Smooth muscle cell (in vitro differentiated cells): Measurements from ENCODE around the gene PTTG1IP. TPM values are rescaled to one million over a fixed set of nuclear protein-coding genes. Genes with fewer than 3 reads are reported as not detected.

Experiments used
- DNase-seq: peaks from one replicate; lab custom pipeline; 2025; ENCODE audit not compliant: unreplicated experiment; lab: John Stamatoyannopoulos, UW
- H2AFZ ChIP-seq: fragments of 200-600 bp; sonication (generic); 2 replicates; pipeline ENCODE4 v1.6.0; 2016; ENCODE audit warnings: antibody characterized with exemption, low read depth, mild to moderate bottlenecking
- H3F3A ChIP-seq: fragments of 200-600 bp; sonication (generic); 2 replicates; pipeline ENCODE4 v1.6.0; 2017; ENCODE audit warnings: antibody characterized with exemption, low read depth
- H3K27ac ChIP-seq: fragments of 200-600 bp; sonication (generic); 2 replicates; pipeline ENCODE4 v1.5.1; 2016; ENCODE audit warnings: low read depth, mild to moderate bottlenecking
- H3K27me3 ChIP-seq: fragments of 200-600 bp; sonication (generic); 2 replicates; pipeline ENCODE4 v1.6.1; 2016; ENCODE audit warnings: low read depth, mild to moderate bottlenecking
- H3K36me3 ChIP-seq: fragments of 200-600 bp; sonication (generic); 2 replicates; pipeline ENCODE4 v1.5.1; 2016; ENCODE audit warnings: low read depth
- H3K4me1 ChIP-seq: fragments of 200-600 bp; sonication (generic); 2 replicates; pipeline ENCODE4 v1.5.1; 2016; ENCODE audit warnings: low read depth
- H3K4me2 ChIP-seq: fragments of 200-600 bp; sonication (generic); 2 replicates; pipeline ENCODE4 v1.6.0; 2016; ENCODE audit warnings: mild to moderate bottlenecking
- H3K4me3 ChIP-seq: fragments of 200-600 bp; sonication (generic); 2 replicates; pipeline ENCODE4 v1.5.1; 2016; ENCODE audit warnings: mild to moderate bottlenecking
- H3K79me2 ChIP-seq: fragments of 200-600 bp; sonication (generic); 2 replicates; pipeline ENCODE4 v1.6.0; 2016; ENCODE audit warnings: low read depth, mild to moderate bottlenecking
- H3K9ac ChIP-seq: fragments of 200-600 bp; sonication (generic); 2 replicates; pipeline ENCODE4 v1.6.0; 2016; ENCODE audit warnings: low read depth
- H3K9me3 ChIP-seq: fragments of 200-600 bp; sonication (generic); replicated peaks from 2 replicates; pipeline ENCODE4 v1.5.1; 2016; ENCODE audit warnings: low read depth
- H4K20me1 ChIP-seq: fragments of 200-600 bp; sonication (generic); 2 replicates; pipeline ENCODE4 v1.6.0; 2016; ENCODE audit warnings: low read depth
- CTCF ChIP-seq: fragments of 200-600 bp; sonication (generic); IDR thresholded peaks from 2 replicates; pipeline ENCODE4 v1.5.1; 2017; ENCODE audit warnings: borderline replicate concordance, mild to moderate bottlenecking, antibody characterized with exemption; ENCODE audit not compliant: insufficient read depth, poor library complexity, severe bottlenecking
- WGBS: methylation state at CpG from one replicate; pipeline ENCODE4 v1.1.7; 2016; ENCODE audit warnings: low lambda C conversion rate; 5-methylcytosine and 5-hydroxymethylcytosine counted together
- polyA plus RNA-seq: library from polyadenylated mRNA; unstranded; fragments of >200 nt; fragmentation: Nextera tagmentation; extraction: Ambion mirVana; gene quantifications from 2 replicates; pipeline ENCODE4 v1.2.1, GENCODE V29; 2016
- total RNA-seq: library from RNA; depleted of rRNA; stranded (reverse); fragments of >200 nt; gene quantifications from 2 replicates; pipeline ENCODE4 v1.2.3, GENCODE V29; 2014

PTTG1IP gene
- total and polyA plus RNA-seq, 2 experiments from 2014 or later: 331 to 340 TPM

GRCh38 chr21:44886113-44887075 lies 12.9 kb upstream of the PTTG1IP start:
- Histone ChIP-seq H3K9ac (no peak overlapping the region), H3K27me3 (no peaks in the 10 kb centered on the region), H3F3A (no peaks in the 10 kb centered on the region), H3K4me1 (no peaks in the 10 kb centered on the region), H3K36me3 (no peaks in the 10 kb centered on the region), H4K20me1 (no peaks in the 10 kb centered on the region), H3K79me2 (no peaks in the 10 kb centered on the region), H3K4me2 (no peak overlapping the region), H3K27ac (no peak overlapping the region), H3K9me3 (no peaks in the 10 kb centered on the region), H3K4me3 (no peak overlapping the region), H2AFZ (no peak overlapping the region)
- 92% methylated on average over 44 of the region's 44 CpGs for WGBS
- DNase-seq: no peak
- no peak for TF ChIP-seq CTCF

- Histone ChIP-seq H3K9ac (no peak overlapping the region), H3K36me3 (no peaks in the 10 kb centered on the region), H3K4me1 (no peaks in the 10 kb centered on the region), H3F3A (peaks cover 6% of the 10 kb centered on the region), H2AFZ (no peak overlapping the region), H3K27me3 (no peaks in the 10 kb centered on the region), H4K20me1 (no peaks in the 10 kb centered on the region), H3K27ac (no peak overlapping the region), H3K79me2 (no peaks in the 10 kb centered on the region), H3K4me2 (no peak overlapping the region), H3K4me3 (no peak overlapping the region), H3K9me3 (no peaks in the 10 kb centered on the region)
- 84% methylated on average over 10 of the region's 11 CpGs for WGBS
- no peak for TF ChIP-seq CTCF
- no peak for DNase-seq
Observed at GRCh38 chr21:44885615-44886014, 12.1 kb upstream of the PTTG1IP start.

- Histone ChIP-seq H3K36me3 (no peaks in the 10 kb centered on the region), H3K9me3 (no peaks in the 10 kb centered on the region), H3K4me3 (no peak overlapping the region), H3K4me1 (no peaks in the 10 kb centered on the region), H3K27ac (no peak overlapping the region), H3F3A (peaks cover 9% of the 10 kb centered on the region), H3K9ac (no peak overlapping the region), H4K20me1 (no peaks in the 10 kb centered on the region), H3K4me2 (no peak overlapping the region), H3K79me2 (no peaks in the 10 kb centered on the region), H3K27me3 (no peaks in the 10 kb centered on the region), H2AFZ (no peak overlapping the region)
- TF ChIP-seq CTCF: no peak
- DNase-seq: no peak
- WGBS: 81% methylated on average over 7 of the region's 7 CpGs
Observed at GRCh38 chr21:44884097-44884496, 10.6 kb upstream of the PTTG1IP start.

GRCh38 chr21:44883250-44883649 lies 9.8 kb upstream of the PTTG1IP start:
- Histone ChIP-seq H3K4me2 (no peak overlapping the region), H3K9me3 (no peaks in the 10 kb centered on the region), H3K9ac (no peak overlapping the region), H2AFZ (no peak overlapping the region), H3K4me1 (no peaks in the 10 kb centered on the region), H3K4me3 (no peak overlapping the region), H3F3A (peaks cover 9% of the 10 kb centered on the region), H3K27me3 (no peaks in the 10 kb centered on the region), H3K27ac (no peak overlapping the region), H3K79me2 (no peaks in the 10 kb centered on the region), H4K20me1 (no peaks in the 10 kb centered on the region), H3K36me3 (no peaks in the 10 kb centered on the region)
- TF ChIP-seq CTCF: no peak
- 96% methylated on average over 11 of the region's 11 CpGs for WGBS
- DNase-seq: no peak
